SK-N-SH treated with all-trans-retinoic acid at 6 μM for 48 hours (cell line): ENCODE data around the gene GORAB.

Experiments
- ATAC-seq: fragments of 200-7000 bp; cut with Tn5 transposase; 3 replicates; pipeline ENCODE4 v1.9.1; 2020; ENCODE audit warnings: mild to moderate bottlenecking, moderate library complexity
- ARNTL ChIP-seq: fragments of 450-650 bp; formaldehyde crosslinking; IDR thresholded peaks from 2 replicates; pipeline ENCODE4 v1.5.0; 2020; ENCODE audit warnings: low read depth, mild to moderate bottlenecking, moderate library complexity, borderline replicate concordance
- BACH2 ChIP-seq: fragments of 250-450 bp; sonication (Bioruptor Pico); IDR thresholded peaks from 2 replicates; pipeline ENCODE4 v1.9.0; 2021; ENCODE audit warnings: mild to moderate bottlenecking, borderline replicate concordance
- CREB5 ChIP-seq: fragments of 250-450 bp; sonication (Bioruptor Pico); IDR thresholded peaks from 2 replicates; pipeline ENCODE4 v1.5.1; 2020; ENCODE audit warnings: low read depth, mild to moderate bottlenecking, moderate library complexity
- CSRNP3 ChIP-seq: fragments of 250-450 bp; sonication (Bioruptor Pico); IDR thresholded peaks from 2 replicates; pipeline ENCODE4 v1.5.1; 2021; ENCODE audit warnings: mild to moderate bottlenecking, moderate library complexity
- ESRRG ChIP-seq: fragments of 250-450 bp; sonication (Bioruptor Pico); IDR thresholded peaks from 2 replicates; pipeline ENCODE4 v1.6.1; 2021; ENCODE audit warnings: mild to moderate bottlenecking
- ISL1 ChIP-seq: fragments of 250-450 bp; sonication (Bioruptor Pico); IDR thresholded peaks from 2 replicates; pipeline ENCODE4 v2.1.2; 2022; ENCODE audit warnings: mild to moderate bottlenecking, moderate library complexity
- OSR1 ChIP-seq: fragments of 250-450 bp; sonication (Bioruptor Pico); IDR thresholded peaks from 2 replicates; pipeline ENCODE4 v1.8.0; 2022; ENCODE audit warnings: moderate library complexity, mild to moderate bottlenecking, inconsistent platforms
- RARB ChIP-seq: fragments of 250-450 bp; sonication (Bioruptor Pico); IDR thresholded peaks from 2 replicates; pipeline ENCODE4 v1.8.0; 2021; ENCODE audit warnings: mild to moderate bottlenecking, moderate library complexity
- SNAI2 ChIP-seq: fragments of 250-450 bp; sonication (Bioruptor Pico); IDR thresholded peaks from 2 replicates; pipeline ENCODE4 v1.5.0; 2020; ENCODE audit warnings: mild to moderate bottlenecking, moderate library complexity
- TOX ChIP-seq: fragments of 250-450 bp; sonication (Bioruptor Pico); IDR thresholded peaks from 2 replicates; pipeline ENCODE4 v1.8.0; 2021; ENCODE audit warnings: mild to moderate bottlenecking, moderate library complexity, borderline replicate concordance
- ZC3H10 ChIP-seq: fragments of 250-450 bp; sonication (Bioruptor Pico); IDR thresholded peaks from 2 replicates; pipeline ENCODE4 v1.5.1; 2021; ENCODE audit warnings: mild to moderate bottlenecking, moderate library complexity
- ZFP3 ChIP-seq: fragments of 250-450 bp; sonication (Bioruptor Pico); IDR thresholded peaks from 2 replicates; pipeline ENCODE4 v1.5.0; 2020; ENCODE audit warnings: mild to moderate bottlenecking, moderate library complexity
- ZFP30 ChIP-seq: fragments of 450-650 bp; formaldehyde crosslinking; IDR thresholded peaks from 2 replicates; pipeline ENCODE4 v1.5.0; 2022; ENCODE audit warnings: mild to moderate bottlenecking, moderate library complexity
- ZNF565 ChIP-seq: fragments of 450-650 bp; formaldehyde crosslinking; conservative IDR thresholded peaks from 2 replicates; pipeline ENCODE4 v1.5.0; 2020; ENCODE audit warnings: low read depth, mild to moderate bottlenecking, moderate library complexity
- ZNF70 ChIP-seq: fragments of 450-650 bp; formaldehyde crosslinking; IDR thresholded peaks from 2 replicates; pipeline ENCODE4 v1.5.0; 2020; ENCODE audit warnings: mild to moderate bottlenecking, moderate library complexity
- ZNF8 ChIP-seq: fragments of 450-650 bp; formaldehyde crosslinking; IDR thresholded peaks from 2 replicates; pipeline ENCODE4 v1.5.0; 2020; ENCODE audit warnings: mild to moderate bottlenecking, moderate library complexity
- TF ChIP-seq, protein P1 (sequence below): fragments of 250-450 bp; sonication (Bioruptor Pico); IDR thresholded peaks from 2 replicates; pipeline ENCODE4 v1.8.0; 2021; ENCODE audit warnings: low read depth, mild to moderate bottlenecking, moderate library complexity, borderline replicate concordance
- TF ChIP-seq, protein P2 (sequence below): fragments of 250-450 bp; sonication (Bioruptor Pico); IDR thresholded peaks from 2 replicates; pipeline ENCODE4 v1.8.0; 2020; ENCODE audit warnings: mild to moderate bottlenecking, moderate library complexity, borderline replicate concordance
- TF ChIP-seq, protein P3 (sequence below): fragments of 250-450 bp; sonication (Bioruptor Pico); IDR thresholded peaks from 2 replicates; pipeline ENCODE4 v1.5.0; 2020; ENCODE audit warnings: mild to moderate bottlenecking, moderate library complexity

GORAB gene

DNA sequence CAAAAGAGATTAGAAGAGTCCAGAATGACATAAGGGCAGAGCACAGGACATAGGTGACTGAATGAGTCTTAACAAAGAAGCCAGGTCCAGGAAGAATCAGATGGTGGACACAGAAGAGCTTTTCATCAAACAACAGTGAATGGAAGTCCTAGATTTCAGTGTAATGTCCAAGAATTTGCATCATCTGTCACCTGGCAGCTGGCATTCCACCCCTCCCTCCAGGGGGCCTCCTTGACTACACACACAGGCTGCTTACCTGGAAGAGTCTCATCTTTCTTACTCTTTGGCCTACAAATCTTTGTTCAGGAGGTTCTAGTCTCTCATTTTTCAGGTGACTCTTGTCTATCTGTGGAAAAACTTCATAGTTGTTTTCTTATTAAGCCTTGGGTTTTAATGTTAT is 36.2 kb downstream of the GORAB start:
- no peak for ATAC-seq
- TF ChIP-seq CSRNP3 (CRISPR knock-in tag) (no peak), ZNF8 (CRISPR knock-in tag) (no peak), ZNF565 (no peak), OSR1 (CRISPR knock-in tag) (no peak), ZFP3 (CRISPR knock-in tag) (no peak), CREB5 (CRISPR knock-in tag) (no peak)
- TF ChIP-seq, protein P1, sequence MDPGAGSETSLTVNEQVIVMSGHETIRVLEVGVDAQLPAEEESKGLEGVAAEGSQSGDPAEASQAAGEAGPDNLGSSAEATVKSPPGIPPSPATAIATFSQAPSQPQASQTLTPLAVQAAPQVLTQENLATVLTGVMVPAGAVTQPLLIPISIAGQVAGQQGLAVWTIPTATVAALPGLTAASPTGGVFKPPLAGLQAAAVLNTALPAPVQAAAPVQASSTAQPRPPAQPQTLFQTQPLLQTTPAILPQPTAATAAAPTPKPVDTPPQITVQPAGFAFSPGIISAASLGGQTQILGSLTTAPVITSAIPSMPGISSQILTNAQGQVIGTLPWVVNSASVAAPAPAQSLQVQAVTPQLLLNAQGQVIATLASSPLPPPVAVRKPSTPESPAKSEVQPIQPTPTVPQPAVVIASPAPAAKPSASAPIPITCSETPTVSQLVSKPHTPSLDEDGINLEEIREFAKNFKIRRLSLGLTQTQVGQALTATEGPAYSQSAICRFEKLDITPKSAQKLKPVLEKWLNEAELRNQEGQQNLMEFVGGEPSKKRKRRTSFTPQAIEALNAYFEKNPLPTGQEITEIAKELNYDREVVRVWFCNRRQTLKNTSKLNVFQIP (CRISPR knock-in tag) = no peak
- TF ChIP-seq, all 23 proteins: peak for 0

DNA sequence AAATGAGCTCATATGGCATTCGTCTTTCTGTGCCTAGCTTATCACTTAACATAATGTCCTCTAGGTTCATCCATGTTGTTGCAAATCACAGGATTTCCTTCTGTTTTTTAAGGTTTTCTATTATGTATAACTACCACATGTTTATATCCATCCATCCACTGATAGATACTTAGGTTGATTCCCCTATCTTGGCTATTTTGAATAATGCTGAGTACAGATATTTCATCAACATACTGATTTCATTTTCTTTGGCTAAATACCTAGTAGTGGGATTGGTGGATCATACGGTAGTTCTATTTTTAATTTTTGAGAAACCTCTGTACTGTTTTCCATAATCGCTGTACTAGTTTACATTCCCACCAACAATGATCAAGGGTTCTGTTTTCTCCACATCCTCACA is 45.0 kb downstream of the GORAB start:
- no peak for ATAC-seq
- TF ChIP-seq ZNF8 (CRISPR knock-in tag) (no peak), ZNF565 (no peak), ARNTL (CRISPR knock-in tag) (no peak), TOX (CRISPR knock-in tag) (no peak), SNAI2 (CRISPR knock-in tag) (no peak), ESRRG (no peak), ZNF70 (no peak), ZC3H10 (CRISPR knock-in tag) (no peak), CSRNP3 (CRISPR knock-in tag) (no peak), ZFP30 (no peak), OSR1 (CRISPR knock-in tag) (no peak)
- TF ChIP-seq, protein P1 (CRISPR knock-in tag) = no peak
- TF ChIP-seq, protein P2, sequence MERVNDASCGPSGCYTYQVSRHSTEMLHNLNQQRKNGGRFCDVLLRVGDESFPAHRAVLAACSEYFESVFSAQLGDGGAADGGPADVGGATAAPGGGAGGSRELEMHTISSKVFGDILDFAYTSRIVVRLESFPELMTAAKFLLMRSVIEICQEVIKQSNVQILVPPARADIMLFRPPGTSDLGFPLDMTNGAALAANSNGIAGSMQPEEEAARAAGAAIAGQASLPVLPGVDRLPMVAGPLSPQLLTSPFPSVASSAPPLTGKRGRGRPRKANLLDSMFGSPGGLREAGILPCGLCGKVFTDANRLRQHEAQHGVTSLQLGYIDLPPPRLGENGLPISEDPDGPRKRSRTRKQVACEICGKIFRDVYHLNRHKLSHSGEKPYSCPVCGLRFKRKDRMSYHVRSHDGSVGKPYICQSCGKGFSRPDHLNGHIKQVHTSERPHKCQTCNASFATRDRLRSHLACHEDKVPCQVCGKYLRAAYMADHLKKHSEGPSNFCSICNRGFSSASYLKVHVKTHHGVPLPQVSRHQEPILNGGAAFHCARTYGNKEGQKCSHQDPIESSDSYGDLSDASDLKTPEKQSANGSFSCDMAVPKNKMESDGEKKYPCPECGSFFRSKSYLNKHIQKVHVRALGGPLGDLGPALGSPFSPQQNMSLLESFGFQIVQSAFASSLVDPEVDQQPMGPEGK (CRISPR knock-in tag) = no peak

DNA sequence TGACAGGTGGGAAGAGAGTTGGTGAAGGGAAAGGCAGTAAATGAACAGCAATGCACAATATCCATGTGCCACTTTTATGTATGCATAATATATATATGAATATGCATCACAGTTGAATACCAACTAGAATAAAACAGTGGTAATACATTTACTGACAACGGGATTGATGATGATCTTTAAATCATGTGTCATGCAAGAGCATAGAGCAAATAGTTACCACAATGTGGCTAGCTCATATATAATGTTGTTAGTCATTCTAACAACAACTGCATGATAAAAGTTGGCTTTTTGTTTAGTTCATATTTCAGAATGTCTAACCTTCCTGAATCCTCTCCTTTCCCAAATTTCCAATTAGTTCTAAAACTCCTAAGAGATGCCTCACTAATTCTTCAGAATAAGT is 46.4 kb downstream of the GORAB start:
- ATAC-seq = no peak
- TF ChIP-seq ESRRG (no peak), RARB (CRISPR knock-in tag) (no peak), BACH2 (CRISPR knock-in tag) (no peak), OSR1 (CRISPR knock-in tag) (no peak), ARNTL (CRISPR knock-in tag) (no peak), ZC3H10 (CRISPR knock-in tag) (no peak), TOX (CRISPR knock-in tag) (no peak), ISL1 (CRISPR knock-in tag) (no peak), CSRNP3 (CRISPR knock-in tag) (no peak), CREB5 (CRISPR knock-in tag) (no peak), ZNF8 (CRISPR knock-in tag) (no peak), ZNF70 (no peak)
- TF ChIP-seq, protein P1 (CRISPR knock-in tag) = no peak
- TF ChIP-seq, protein P3, sequence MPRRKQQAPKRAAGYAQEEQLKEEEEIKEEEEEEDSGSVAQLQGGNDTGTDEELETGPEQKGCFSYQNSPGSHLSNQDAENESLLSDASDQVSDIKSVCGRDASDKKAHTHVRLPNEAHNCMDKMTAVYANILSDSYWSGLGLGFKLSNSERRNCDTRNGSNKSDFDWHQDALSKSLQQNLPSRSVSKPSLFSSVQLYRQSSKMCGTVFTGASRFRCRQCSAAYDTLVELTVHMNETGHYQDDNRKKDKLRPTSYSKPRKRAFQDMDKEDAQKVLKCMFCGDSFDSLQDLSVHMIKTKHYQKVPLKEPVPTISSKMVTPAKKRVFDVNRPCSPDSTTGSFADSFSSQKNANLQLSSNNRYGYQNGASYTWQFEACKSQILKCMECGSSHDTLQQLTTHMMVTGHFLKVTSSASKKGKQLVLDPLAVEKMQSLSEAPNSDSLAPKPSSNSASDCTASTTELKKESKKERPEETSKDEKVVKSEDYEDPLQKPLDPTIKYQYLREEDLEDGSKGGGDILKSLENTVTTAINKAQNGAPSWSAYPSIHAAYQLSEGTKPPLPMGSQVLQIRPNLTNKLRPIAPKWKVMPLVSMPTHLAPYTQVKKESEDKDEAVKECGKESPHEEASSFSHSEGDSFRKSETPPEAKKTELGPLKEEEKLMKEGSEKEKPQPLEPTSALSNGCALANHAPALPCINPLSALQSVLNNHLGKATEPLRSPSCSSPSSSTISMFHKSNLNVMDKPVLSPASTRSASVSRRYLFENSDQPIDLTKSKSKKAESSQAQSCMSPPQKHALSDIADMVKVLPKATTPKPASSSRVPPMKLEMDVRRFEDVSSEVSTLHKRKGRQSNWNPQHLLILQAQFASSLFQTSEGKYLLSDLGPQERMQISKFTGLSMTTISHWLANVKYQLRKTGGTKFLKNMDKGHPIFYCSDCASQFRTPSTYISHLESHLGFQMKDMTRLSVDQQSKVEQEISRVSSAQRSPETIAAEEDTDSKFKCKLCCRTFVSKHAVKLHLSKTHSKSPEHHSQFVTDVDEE (CRISPR knock-in tag) = no peak
